SK-N-SH treated with all-trans-retinoic acid at 6 μM for 48 hours (cell line): ENCODE data around the gene CFAP107.

Experiments used
- ATAC-seq: fragments of 200-7000 bp; cut with Tn5 transposase; 3 replicates; pipeline ENCODE4 v1.9.1; 2020; ENCODE audit warnings: mild to moderate bottlenecking, moderate library complexity
- ARNTL ChIP-seq: fragments of 450-650 bp; formaldehyde crosslinking; IDR thresholded peaks from 2 replicates; pipeline ENCODE4 v1.5.0; 2020; ENCODE audit warnings: low read depth, mild to moderate bottlenecking, moderate library complexity, borderline replicate concordance
- BACH2 ChIP-seq: fragments of 250-450 bp; sonication (Bioruptor Pico); IDR thresholded peaks from 2 replicates; pipeline ENCODE4 v1.9.0; 2021; ENCODE audit warnings: mild to moderate bottlenecking, borderline replicate concordance
- CREB5 ChIP-seq: fragments of 250-450 bp; sonication (Bioruptor Pico); IDR thresholded peaks from 2 replicates; pipeline ENCODE4 v1.5.1; 2020; ENCODE audit warnings: low read depth, mild to moderate bottlenecking, moderate library complexity
- CSDC2 ChIP-seq: fragments of 250-450 bp; sonication (Bioruptor Pico); IDR thresholded peaks from 2 replicates; pipeline ENCODE4 v1.5.0; 2020; ENCODE audit warnings: mild to moderate bottlenecking, moderate library complexity
- CSRNP3 ChIP-seq: fragments of 250-450 bp; sonication (Bioruptor Pico); IDR thresholded peaks from 2 replicates; pipeline ENCODE4 v1.5.1; 2021; ENCODE audit warnings: mild to moderate bottlenecking, moderate library complexity
- ESRRG ChIP-seq: fragments of 250-450 bp; sonication (Bioruptor Pico); IDR thresholded peaks from 2 replicates; pipeline ENCODE4 v1.6.1; 2021; ENCODE audit warnings: mild to moderate bottlenecking
- GLIS3 ChIP-seq: fragments of 250-450 bp; sonication (Bioruptor Pico); IDR thresholded peaks from 2 replicates; pipeline ENCODE4 v1.5.0; 2020; ENCODE audit warnings: mild to moderate bottlenecking, moderate library complexity
- ISL1 ChIP-seq: fragments of 250-450 bp; sonication (Bioruptor Pico); IDR thresholded peaks from 2 replicates; pipeline ENCODE4 v2.1.2; 2022; ENCODE audit warnings: mild to moderate bottlenecking, moderate library complexity
- OSR1 ChIP-seq: fragments of 250-450 bp; sonication (Bioruptor Pico); IDR thresholded peaks from 2 replicates; pipeline ENCODE4 v1.8.0; 2022; ENCODE audit warnings: moderate library complexity, mild to moderate bottlenecking, inconsistent platforms
- POU6F1 ChIP-seq: fragments of 250-450 bp; sonication (Bioruptor Pico); IDR thresholded peaks from 2 replicates; pipeline ENCODE4 v1.8.0; 2021; ENCODE audit warnings: low read depth, mild to moderate bottlenecking, moderate library complexity, borderline replicate concordance
- PPARA ChIP-seq: fragments of 250-450 bp; sonication (Bioruptor Pico); IDR thresholded peaks from 2 replicates; pipeline ENCODE4 v1.5.0; 2020; ENCODE audit warnings: mild to moderate bottlenecking, borderline replicate concordance
- RARB ChIP-seq: fragments of 250-450 bp; sonication (Bioruptor Pico); IDR thresholded peaks from 2 replicates; pipeline ENCODE4 v1.8.0; 2021; ENCODE audit warnings: mild to moderate bottlenecking, moderate library complexity
- TCF4 ChIP-seq: fragments of 250-450 bp; sonication (Bioruptor Pico); IDR thresholded peaks from 2 replicates; pipeline ENCODE4 v1.8.0; 2021; ENCODE audit warnings: mild to moderate bottlenecking, moderate library complexity, borderline replicate concordance
- TOX ChIP-seq: fragments of 250-450 bp; sonication (Bioruptor Pico); IDR thresholded peaks from 2 replicates; pipeline ENCODE4 v1.8.0; 2021; ENCODE audit warnings: mild to moderate bottlenecking, moderate library complexity, borderline replicate concordance
- TSHZ2 ChIP-seq: fragments of 250-450 bp; sonication (Bioruptor Pico); IDR thresholded peaks from 2 replicates; pipeline ENCODE4 v1.5.0; 2020; ENCODE audit warnings: mild to moderate bottlenecking, moderate library complexity
- ZC3H10 ChIP-seq: fragments of 250-450 bp; sonication (Bioruptor Pico); IDR thresholded peaks from 2 replicates; pipeline ENCODE4 v1.5.1; 2021; ENCODE audit warnings: mild to moderate bottlenecking, moderate library complexity
- ZFP3 ChIP-seq: fragments of 250-450 bp; sonication (Bioruptor Pico); IDR thresholded peaks from 2 replicates; pipeline ENCODE4 v1.5.0; 2020; ENCODE audit warnings: mild to moderate bottlenecking, moderate library complexity
- ZNF70 ChIP-seq: fragments of 450-650 bp; formaldehyde crosslinking; IDR thresholded peaks from 2 replicates; pipeline ENCODE4 v1.5.0; 2020; ENCODE audit warnings: mild to moderate bottlenecking, moderate library complexity
- ZNF8 ChIP-seq: fragments of 450-650 bp; formaldehyde crosslinking; IDR thresholded peaks from 2 replicates; pipeline ENCODE4 v1.5.0; 2020; ENCODE audit warnings: mild to moderate bottlenecking, moderate library complexity
- TF ChIP-seq, protein P1 (sequence below): fragments of 250-450 bp; sonication (Bioruptor Pico); IDR thresholded peaks from 2 replicates; pipeline ENCODE4 v1.8.0; 2020; ENCODE audit warnings: mild to moderate bottlenecking, moderate library complexity, borderline replicate concordance

CFAP107 gene

GRCh38 chr1:12760256-12760795 lies 14.3 kb downstream of the CFAP107 start:
- ATAC-seq: peak; percentile 87
- TF ChIP-seq ZNF70 (no peak), CSRNP3 (CRISPR knock-in tag) (no peak), OSR1 (CRISPR knock-in tag) (no peak), CSDC2 (CRISPR knock-in tag) (no peak), ZC3H10 (CRISPR knock-in tag) (no peak), PPARA (CRISPR knock-in tag) (no peak), ZNF8 (CRISPR knock-in tag) (no peak), ZFP3 (CRISPR knock-in tag) (no peak)
- TF ChIP-seq, protein P1, sequence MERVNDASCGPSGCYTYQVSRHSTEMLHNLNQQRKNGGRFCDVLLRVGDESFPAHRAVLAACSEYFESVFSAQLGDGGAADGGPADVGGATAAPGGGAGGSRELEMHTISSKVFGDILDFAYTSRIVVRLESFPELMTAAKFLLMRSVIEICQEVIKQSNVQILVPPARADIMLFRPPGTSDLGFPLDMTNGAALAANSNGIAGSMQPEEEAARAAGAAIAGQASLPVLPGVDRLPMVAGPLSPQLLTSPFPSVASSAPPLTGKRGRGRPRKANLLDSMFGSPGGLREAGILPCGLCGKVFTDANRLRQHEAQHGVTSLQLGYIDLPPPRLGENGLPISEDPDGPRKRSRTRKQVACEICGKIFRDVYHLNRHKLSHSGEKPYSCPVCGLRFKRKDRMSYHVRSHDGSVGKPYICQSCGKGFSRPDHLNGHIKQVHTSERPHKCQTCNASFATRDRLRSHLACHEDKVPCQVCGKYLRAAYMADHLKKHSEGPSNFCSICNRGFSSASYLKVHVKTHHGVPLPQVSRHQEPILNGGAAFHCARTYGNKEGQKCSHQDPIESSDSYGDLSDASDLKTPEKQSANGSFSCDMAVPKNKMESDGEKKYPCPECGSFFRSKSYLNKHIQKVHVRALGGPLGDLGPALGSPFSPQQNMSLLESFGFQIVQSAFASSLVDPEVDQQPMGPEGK (CRISPR knock-in tag): no peak

DNA sequence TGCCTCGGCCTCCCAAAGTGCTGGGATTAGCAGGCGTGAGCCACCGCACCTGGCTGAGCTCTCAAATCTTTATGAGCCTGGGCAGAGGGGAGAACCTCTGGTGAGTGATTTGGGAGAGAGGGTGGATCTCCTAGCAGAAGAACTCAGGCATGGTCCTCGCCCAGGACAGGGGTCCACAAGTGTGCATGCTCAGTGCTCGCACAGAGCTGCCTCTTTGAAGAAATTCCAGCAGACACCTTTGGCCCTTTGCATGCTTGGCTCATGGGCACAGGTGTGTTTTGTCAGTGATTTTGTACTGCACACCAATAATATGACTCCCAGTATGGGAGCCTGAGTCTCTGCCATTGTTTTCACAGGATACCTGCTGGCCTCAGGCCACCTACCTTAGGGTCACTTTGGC lies 15.8 kb downstream of the CFAP107 start:
- ATAC-seq: no peak
- no peak for TF ChIP-seq CREB5 (CRISPR knock-in tag)
- no peak for TF ChIP-seq CSDC2 (CRISPR knock-in tag)
- TF ChIP-seq ISL1 (CRISPR knock-in tag): no peak
- no peak for TF ChIP-seq POU6F1 (CRISPR knock-in tag)
- TF ChIP-seq BACH2 (CRISPR knock-in tag): no peak
- TF ChIP-seq RARB: no peak

DNA sequence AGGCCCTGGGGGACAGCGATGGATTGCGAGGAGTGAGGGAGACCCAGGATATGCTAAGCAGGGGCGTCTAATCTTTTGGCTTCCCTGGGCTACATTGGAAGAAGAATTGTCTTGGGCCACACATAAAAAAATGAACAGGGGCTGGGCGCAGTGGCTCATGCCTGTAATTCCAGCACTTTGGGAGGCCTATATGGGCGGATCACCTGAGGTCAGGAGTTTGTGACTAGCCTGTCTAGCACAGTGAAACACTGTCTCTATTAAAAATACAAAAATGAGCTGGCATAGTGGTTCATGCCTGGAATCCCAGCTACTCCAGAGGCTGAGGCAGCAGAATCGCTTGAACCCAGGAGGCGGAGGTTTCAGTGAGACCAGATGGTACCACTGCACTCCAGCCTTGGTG lies 16.8 kb downstream of the CFAP107 start:
- TF ChIP-seq ZC3H10 (CRISPR knock-in tag) (no peak), GLIS3 (CRISPR knock-in tag) (no peak), CSDC2 (CRISPR knock-in tag) (no peak), ZNF70 (no peak), TCF4 (CRISPR knock-in tag) (no peak)
- TF ChIP-seq, all 23 proteins: peak for 0
- no peak for ATAC-seq

- no peak for ATAC-seq
- TF ChIP-seq ARNTL (no peak), CSRNP3 (CRISPR knock-in tag) (no peak)
Observed at GRCh38 chr1:12763479-12763878, 17.5 kb downstream of the CFAP107 start.

GRCh38 chr1:12764016-12764415 lies 18.0 kb downstream of the CFAP107 start:
- TF ChIP-seq TOX (CRISPR knock-in tag) (no peak), GLIS3 (CRISPR knock-in tag) (no peak), TSHZ2 (CRISPR knock-in tag) (no peak), CSDC2 (CRISPR knock-in tag) (no peak), TCF4 (CRISPR knock-in tag) (no peak), ESRRG (CRISPR knock-in tag) (no peak), CSRNP3 (CRISPR knock-in tag) (no peak), ISL1 (CRISPR knock-in tag) (no peak)
- TF ChIP-seq, protein P1 (CRISPR knock-in tag): no peak
- ATAC-seq: no peak
